Astrocyte (in vitro differentiated cells and primary cell): ENCODE results near the gene PMF1.

Experiments used
- EZH2 ChIP-seq: IDR thresholded peaks from 2 replicates; pipeline ENCODE4 v1.6.1; 2012; ENCODE audit warnings: mild to moderate bottlenecking, low read length, inconsistent platforms; ENCODE audit not compliant: insufficient read depth
- TF ChIP-seq, protein P1 (sequence below): IDR thresholded peaks from 2 replicates; pipeline ENCODE4 v1.5.1; 2011; ENCODE audit warnings: low read depth, mild to moderate bottlenecking, inconsistent platforms, low read length, moderate library complexity; ENCODE audit not compliant: insufficient read depth

DNA sequence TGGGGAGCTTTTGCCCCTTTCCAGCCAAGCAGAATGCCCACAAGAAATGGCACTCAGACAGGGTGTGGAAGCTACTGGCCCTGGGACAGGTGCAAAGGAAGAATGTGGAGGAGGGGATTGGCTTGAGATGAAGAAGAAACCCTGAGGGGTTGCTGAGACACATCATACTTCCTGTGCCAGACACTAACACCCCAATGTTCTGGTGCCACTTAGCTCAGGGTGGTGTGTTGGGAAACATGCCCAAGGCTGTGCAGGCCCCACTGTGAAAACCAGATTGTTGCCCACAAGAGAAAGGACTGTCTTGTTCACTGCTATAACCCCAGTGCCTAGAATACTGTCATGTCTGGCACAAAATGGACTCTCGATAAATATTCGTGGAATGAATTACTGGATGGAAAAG lies 44.9 kb downstream of the PMF1 start:
- no peak for TF ChIP-seq EZH2
- TF ChIP-seq, protein P1, sequence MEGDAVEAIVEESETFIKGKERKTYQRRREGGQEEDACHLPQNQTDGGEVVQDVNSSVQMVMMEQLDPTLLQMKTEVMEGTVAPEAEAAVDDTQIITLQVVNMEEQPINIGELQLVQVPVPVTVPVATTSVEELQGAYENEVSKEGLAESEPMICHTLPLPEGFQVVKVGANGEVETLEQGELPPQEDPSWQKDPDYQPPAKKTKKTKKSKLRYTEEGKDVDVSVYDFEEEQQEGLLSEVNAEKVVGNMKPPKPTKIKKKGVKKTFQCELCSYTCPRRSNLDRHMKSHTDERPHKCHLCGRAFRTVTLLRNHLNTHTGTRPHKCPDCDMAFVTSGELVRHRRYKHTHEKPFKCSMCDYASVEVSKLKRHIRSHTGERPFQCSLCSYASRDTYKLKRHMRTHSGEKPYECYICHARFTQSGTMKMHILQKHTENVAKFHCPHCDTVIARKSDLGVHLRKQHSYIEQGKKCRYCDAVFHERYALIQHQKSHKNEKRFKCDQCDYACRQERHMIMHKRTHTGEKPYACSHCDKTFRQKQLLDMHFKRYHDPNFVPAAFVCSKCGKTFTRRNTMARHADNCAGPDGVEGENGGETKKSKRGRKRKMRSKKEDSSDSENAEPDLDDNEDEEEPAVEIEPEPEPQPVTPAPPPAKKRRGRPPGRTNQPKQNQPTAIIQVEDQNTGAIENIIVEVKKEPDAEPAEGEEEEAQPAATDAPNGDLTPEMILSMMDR, result no peak
